K562 (cell line): ENCODE data around the gene IMPA2. TPM values are rescaled to one million over a fixed set of nuclear protein-coding genes. Genes with fewer than 3 reads are reported as not detected.
A peak's percentile ranks its signal among the peaks of the same experiment; 100 is the strongest.

Experiments used
- ATAC-seq: fragments of 200-7000 bp; cut with Tn5 transposase; 3 replicates; pipeline ENCODE4 v1.9.1; 2020; ENCODE audit warnings: moderate library complexity
- BruUV-seq: library from RNA; stranded (reverse); fragments of 400-500 nt; replicated peaks from 2 replicates; lab custom pipeline; 2021; lab: Mats Ljungman, UMichigan
- CTCF ChIA-PET: fragments of 300-600 bp; formaldehyde crosslinking; extraction: SDS; loops from one replicate; lab custom pipeline; 2021; ENCODE audit warnings: low intra/inter-chr PET ratio; lab: Yijun Ruan, JAX
- POLR2A ChIA-PET: fragments of 300-600, 350-650 bp; sonication (Branson Sonifier 250); formaldehyde crosslinking; extraction: SDS; loops from one replicate; lab custom pipeline; 2021; ENCODE audit warnings: antibody characterized with exemption, inconsistent platforms; lab: Yijun Ruan, JAX
- DNase-seq, 4 experiments: peaks; one replicate each; pipeline versions ENCODE4 v3.0.0 to v3.0.0-alpha.2; 2011 to 2018; ENCODE audit warnings: low spot score in 3 of 4, mixed read lengths in 3 of 4; ENCODE audit errors: extremely low read depth in 1 of 4
- FAIRE-seq: peaks from 2 replicates; lab custom pipeline; 2011; peaks lifted over from hg19 to GRCh38; lab: Jason Lieb, UNC
- H2AFZ ChIP-seq: 2 replicates; pipeline ENCODE4 v1.6.0; 2011; ENCODE audit warnings: low read depth, low read length, control low read depth, inconsistent platforms
- H3K27ac ChIP-seq: fragments of 200-600 bp; 3 replicates; pipeline ENCODE4 v1.8.0; 2011; ENCODE audit warnings: low read depth, mild to moderate bottlenecking, control low read depth, inconsistent platforms, low read length, moderate library complexity, mixed read lengths; ENCODE audit errors: extremely low read depth
- H3K27me3 ChIP-seq, 2 experiments: fragments of 300-600 bp in 1 of 2; 2 replicates in 1 of 2; 3 replicates in 1 of 2; pipeline versions ENCODE4 v1.6.0 to v1.8.0; 2011; ENCODE audit warnings: inconsistent platforms in 2 of 2, low read length in 2 of 2, mild to moderate bottlenecking in 1 of 2, mixed read lengths in 1 of 2, moderate library complexity in 1 of 2; ENCODE audit not compliant: control insufficient read depth in 2 of 2, insufficient read depth in 2 of 2
- H3K36me3 ChIP-seq: fragments of 300-600 bp; 3 replicates; pipeline ENCODE4 v1.8.0; 2011; ENCODE audit warnings: mild to moderate bottlenecking, low read length, inconsistent platforms; ENCODE audit not compliant: control insufficient read depth, insufficient read depth
- H3K4me1 ChIP-seq, 2 experiments: fragments of 200-600 bp in 1 of 2; replicated peaks in 1 of 2; 2 replicates in 1 of 2; 3 replicates in 1 of 2; pipeline versions ENCODE4 v1.5.1 to v1.8.0; 2011; ENCODE audit warnings: inconsistent platforms in 2 of 2, low read length in 2 of 2, mild to moderate bottlenecking in 1 of 2, mixed read lengths in 1 of 2, moderate library complexity in 1 of 2; ENCODE audit not compliant: control insufficient read depth in 2 of 2, insufficient read depth in 2 of 2
- H3K4me2 ChIP-seq: 2 replicates; pipeline ENCODE4 v1.6.1; 2011; ENCODE audit warnings: low read length, control low read depth, inconsistent platforms, mixed read lengths; ENCODE audit not compliant: insufficient read depth
- H3K4me3 ChIP-seq: fragments of 200-600 bp; sonication (generic), shearing (Covaris generic); 2 replicates; pipeline ENCODE4 v1.5.1; 2016; ENCODE audit warnings: control low read depth, inconsistent platforms
- H3K79me2 ChIP-seq: fragments of 200-600 bp; 3 replicates; pipeline ENCODE4 v1.8.0; 2011; ENCODE audit warnings: low read length, inconsistent platforms; ENCODE audit not compliant: control insufficient read depth, insufficient read depth
- H3K9ac ChIP-seq, 2 experiments: 2 replicates each; pipeline versions ENCODE4 v1.6.0 to v1.6.1; 2011; ENCODE audit warnings: low read depth in 2 of 2, low read length in 2 of 2, control low read depth in 1 of 2, inconsistent platforms in 1 of 2, mild to moderate bottlenecking in 1 of 2, mixed read lengths in 1 of 2; ENCODE audit not compliant: insufficient read depth in 1 of 2
- H3K9me1 ChIP-seq: one replicate; pipeline ENCODE4 v1.6.0; 2011; ENCODE audit warnings: inconsistent platforms, mild to moderate bottlenecking, low read length, moderate library complexity; ENCODE audit not compliant: control insufficient read depth, insufficient read depth
- H3K9me3 ChIP-seq: replicated peaks from 2 replicates; pipeline ENCODE4 v1.5.1; 2011; ENCODE audit warnings: low read depth, low read length, inconsistent platforms; ENCODE audit not compliant: control insufficient read depth, insufficient read depth
- H4K20me1 ChIP-seq: replicated peaks from 2 replicates; pipeline ENCODE4 v1.6.1; 2011; ENCODE audit warnings: low read length, inconsistent platforms, mixed read lengths; ENCODE audit not compliant: control insufficient read depth, insufficient read depth
- FUS ChIP-seq: fragments of 200-400 bp; formaldehyde crosslinking; optimal IDR thresholded peaks from 2 replicates; pipeline ENCODE3; 2017; ENCODE audit warnings: low read depth, low read length
- ZBTB17 ChIP-seq: fragments of 450-650 bp; formaldehyde crosslinking; IDR thresholded peaks from 2 replicates; pipeline ENCODE4 v1.4.0; 2020; ENCODE audit warnings: mild to moderate bottlenecking
- WGBS: fragments of 100-300 bp; shearing (Covaris generic); methylation state at CpG from one replicate; pipeline ENCODE4 v1.1.6; 2016; ENCODE audit warnings: low coverage, mixed read lengths; ENCODE audit not compliant: insufficient coverage; ENCODE audit errors: missing lambda C conversion rate; 5-methylcytosine and 5-hydroxymethylcytosine counted together
- in situ Hi-C: fragments of 300-500 bp; cut with MboI; formaldehyde crosslinking; loops from 4 replicates; pipeline ENCODE4 v1.15.0; 2018; ENCODE audit warnings: inconsistent platforms, mixed read lengths
- intact Hi-C: fragments of 100-400 bp; cut with micrococcal nuclease; formaldehyde crosslinking; loops from 2 replicates; pipeline ENCODE4 v1.14.2; 2022
- polyA plus RNA-seq, 8 experiments: library from polyadenylated mRNA; depleted of rRNA in 4 of 8; stranded (reverse) in 5 of 8; unstranded in 3 of 8; fragments of >200 nt; fragmentation: Nextera tagmentation in 2 of 8; fragmentation: Illumina TruSeq in 1 of 8; extraction: Ambion mirVana in 2 of 8; extraction: Trizol in 1 of 8; gene quantifications; 2 replicates each; pipeline versions ENCODE4 v1.2.1 to v1.2.3, GENCODE V29; 2011 to 2014; ENCODE audit warnings: inconsistent platforms in 1 of 8, missing spikeins in 1 of 8
- total RNA-seq, 7 experiments: library from RNA; depleted of rRNA in 6 of 7; stranded (reverse); fragments of >200 nt in 6 of 7; fragmentation: Illumina TruSeq in 2 of 7; extraction: Trizol in 2 of 7; gene quantifications; 2 replicates each; pipeline versions ENCODE4 v1.2.1 to v1.2.3, GENCODE V29; 2011 to 2021; ENCODE audit warnings: low replicate concordance in 1 of 7
- TF ChIP-seq, protein P1 (sequence below): fragments of 450-650 bp; IDR thresholded peaks from 2 replicates; pipeline ENCODE4 v1.6.1; 2018; ENCODE audit not compliant: partially characterized antibody

Gene IMPA2
- total and polyA plus RNA-seq, 9 of the 15 experiments (the other 6 are each of a cell fraction or from before 2014, with no cell fraction given) = 0.62 to 11.3 (median 5.7) TPM

DNA sequence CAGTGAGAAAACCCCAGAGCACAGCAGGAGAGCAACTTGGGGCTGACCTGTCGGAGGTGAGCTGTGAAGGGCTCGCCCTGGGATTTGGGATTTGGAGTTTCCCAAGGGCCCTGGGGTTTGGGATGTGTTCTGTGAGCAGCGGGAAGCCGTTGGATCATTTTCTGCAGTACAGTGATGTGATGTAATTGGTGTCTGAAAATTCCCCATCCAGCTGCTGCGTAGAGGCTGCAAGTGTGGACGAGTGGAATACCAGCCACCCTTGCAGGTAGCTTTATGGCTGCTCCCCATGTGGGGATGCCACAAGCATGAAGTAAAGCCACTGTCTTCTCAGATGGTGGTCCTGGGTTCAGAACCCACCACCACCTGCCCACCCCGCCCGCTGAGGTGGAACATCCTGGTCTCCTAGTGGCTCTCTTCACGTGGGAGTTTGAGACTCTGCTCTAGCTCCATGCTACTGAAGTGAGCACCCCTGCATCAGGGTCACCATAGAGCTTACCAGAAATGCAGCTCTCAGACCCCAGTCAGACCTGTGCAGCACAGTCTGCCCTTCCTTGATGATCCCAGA is 15.0 kb downstream of the IMPA2 start:
- Histone ChIP-seq H3K79me2 (no peaks in the 10 kb centered on the region), H3K27me3 (peaks cover 0 to 4% of the 10 kb centered on the region in 2 experiments; a peak in 1 of 5 replicates), H3K27ac (no peak overlapping the region), H2AFZ (no peak overlapping the region), H3K4me3 (no peak overlapping the region), H3K9me3 (no peaks in the 10 kb centered on the region), H4K20me1 (peaks cover 4% of the 10 kb centered on the region; the same call in 1 of the 2 replicates), H3K4me2 (no peak overlapping the region), H3K36me3 (no peaks in the 10 kb centered on the region), H3K9me1 (no peaks in the 10 kb centered on the region), H3K9ac (no peak overlapping the region), H3K4me1 (no peaks in the 10 kb centered on the region; a peak in 1 of 5 replicates)
- BruUV-seq = no TSS peak
- DNase-seq (no peak), ATAC-seq (no peak), FAIRE-seq (no peak)
- whole genome bisulfite sequencing = 40% methylated on average over 9 of the region's 9 CpGs
- ChIA-PET CTCF (interaction anchor here (2.5 kb wide), 1 partner anchor 58 kb away, joined by 30 read pairs; no protein-coding TSS in a partner anchor), POLR2A (interaction anchor here (0.7 to 1.7 kb wide), 3 partner anchors 9 to 84 kb away, joined by 4 to 5 read pairs (median 5); partner anchors contain the start of gene IMPA2)
- no peak for TF ChIP-seq FUS
- no peak for TF ChIP-seq ZBTB17 (CRISPR knock-in tag)
- TF ChIP-seq, protein P1, sequence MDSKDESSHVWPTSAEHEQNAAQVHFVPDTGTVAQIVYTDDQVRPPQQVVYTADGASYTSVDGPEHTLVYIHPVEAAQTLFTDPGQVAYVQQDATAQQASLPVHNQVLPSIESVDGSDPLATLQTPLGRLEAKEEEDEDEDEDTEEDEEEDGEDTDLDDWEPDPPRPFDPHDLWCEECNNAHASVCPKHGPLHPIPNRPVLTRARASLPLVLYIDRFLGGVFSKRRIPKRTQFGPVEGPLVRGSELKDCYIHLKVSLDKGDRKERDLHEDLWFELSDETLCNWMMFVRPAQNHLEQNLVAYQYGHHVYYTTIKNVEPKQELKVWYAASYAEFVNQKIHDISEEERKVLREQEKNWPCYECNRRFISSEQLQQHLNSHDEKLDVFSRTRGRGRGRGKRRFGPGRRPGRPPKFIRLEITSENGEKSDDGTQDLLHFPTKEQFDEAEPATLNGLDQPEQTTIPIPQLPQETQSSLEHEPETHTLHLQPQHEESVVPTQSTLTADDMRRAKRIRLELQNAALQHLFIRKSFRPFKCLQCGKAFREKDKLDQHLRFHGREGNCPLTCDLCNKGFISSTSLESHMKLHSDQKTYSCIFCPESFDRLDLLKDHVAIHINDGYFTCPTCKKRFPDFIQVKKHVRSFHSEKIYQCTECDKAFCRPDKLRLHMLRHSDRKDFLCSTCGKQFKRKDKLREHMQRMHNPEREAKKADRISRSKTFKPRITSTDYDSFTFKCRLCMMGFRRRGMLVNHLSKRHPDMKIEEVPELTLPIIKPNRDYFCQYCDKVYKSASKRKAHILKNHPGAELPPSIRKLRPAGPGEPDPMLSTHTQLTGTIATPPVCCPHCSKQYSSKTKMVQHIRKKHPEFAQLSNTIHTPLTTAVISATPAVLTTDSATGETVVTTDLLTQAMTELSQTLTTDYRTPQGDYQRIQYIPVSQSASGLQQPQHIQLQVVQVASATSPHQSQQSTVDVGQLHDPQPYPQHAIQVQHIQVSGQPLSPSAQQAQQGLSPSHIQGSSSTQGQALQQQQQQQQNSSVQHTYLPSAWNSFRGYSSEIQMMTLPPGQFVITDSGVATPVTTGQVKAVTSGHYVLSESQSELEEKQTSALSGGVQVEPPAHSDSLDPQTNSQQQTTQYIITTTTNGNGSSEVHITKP = peak; percentile 57
- intact Hi-C loops (loop anchor here (5.0 kb wide), 1 partner anchor 339 kb away; no protein-coding TSS in a partner anchor), in situ Hi-C loops (loop anchor here (5.0 to 10.0 kb wide), 2 partner anchors 59 to 261 kb away; no protein-coding TSS in a partner anchor)
